HG02870 (cell line): Measurements from ENCODE around the gene EPB42.
"Not testable (repeated sequence)": the region's sequence is repeated elsewhere in the genome, so short reads cannot be mapped to it uniquely, and the experiment has no call there.

Source experiments
- ATAC-seq: cut with Tn5 transposase; IDR thresholded peaks from one replicate; pipeline ENCODE4 v1.9.1; 2021; ENCODE audit warnings: mild to moderate bottlenecking, moderate library complexity; ENCODE audit not compliant: unreplicated experiment

The EPB42 gene

DNA sequence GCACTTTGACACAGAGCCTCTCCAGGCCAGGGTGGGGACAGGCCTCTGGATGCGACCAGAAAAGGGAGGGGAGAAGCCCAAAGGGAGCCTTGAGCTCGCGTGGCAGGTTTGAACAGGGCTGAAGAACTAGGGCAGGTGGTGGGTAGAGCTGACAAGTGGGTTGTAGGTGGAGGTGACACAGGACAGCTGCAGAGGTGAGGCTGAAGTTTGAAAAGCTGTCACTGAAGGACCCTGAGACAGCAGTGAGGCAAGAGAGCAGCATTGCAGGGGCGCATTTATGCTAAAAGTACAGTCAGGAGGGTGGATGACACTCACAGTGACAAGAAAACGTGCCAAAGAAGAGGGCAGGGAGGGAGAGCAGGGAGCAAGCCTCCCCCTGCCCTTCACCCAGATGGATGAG is 21.8 kb upstream of the EPB42 start:
- ATAC-seq = no peak

DNA sequence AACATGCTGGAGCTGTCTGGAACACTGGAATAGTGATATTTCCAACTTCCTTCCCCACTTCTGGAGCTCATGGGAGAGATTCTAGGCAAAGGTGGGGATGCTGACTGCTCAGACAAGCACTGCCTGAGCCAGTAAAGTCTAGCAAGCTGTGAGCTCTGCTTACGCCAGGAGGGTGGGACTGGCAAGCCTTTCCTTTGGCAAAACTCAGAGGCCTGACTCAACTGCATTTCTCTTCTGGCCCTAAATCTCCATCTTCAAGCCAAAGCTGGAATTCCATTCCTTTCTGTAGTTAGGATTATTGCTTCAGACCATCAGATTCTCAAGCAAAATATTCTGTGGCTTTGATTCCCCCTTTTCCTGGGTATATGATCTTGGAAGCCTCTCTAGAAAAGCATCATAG is 20.3 kb upstream of the EPB42 start:
- no peak for ATAC-seq

DNA sequence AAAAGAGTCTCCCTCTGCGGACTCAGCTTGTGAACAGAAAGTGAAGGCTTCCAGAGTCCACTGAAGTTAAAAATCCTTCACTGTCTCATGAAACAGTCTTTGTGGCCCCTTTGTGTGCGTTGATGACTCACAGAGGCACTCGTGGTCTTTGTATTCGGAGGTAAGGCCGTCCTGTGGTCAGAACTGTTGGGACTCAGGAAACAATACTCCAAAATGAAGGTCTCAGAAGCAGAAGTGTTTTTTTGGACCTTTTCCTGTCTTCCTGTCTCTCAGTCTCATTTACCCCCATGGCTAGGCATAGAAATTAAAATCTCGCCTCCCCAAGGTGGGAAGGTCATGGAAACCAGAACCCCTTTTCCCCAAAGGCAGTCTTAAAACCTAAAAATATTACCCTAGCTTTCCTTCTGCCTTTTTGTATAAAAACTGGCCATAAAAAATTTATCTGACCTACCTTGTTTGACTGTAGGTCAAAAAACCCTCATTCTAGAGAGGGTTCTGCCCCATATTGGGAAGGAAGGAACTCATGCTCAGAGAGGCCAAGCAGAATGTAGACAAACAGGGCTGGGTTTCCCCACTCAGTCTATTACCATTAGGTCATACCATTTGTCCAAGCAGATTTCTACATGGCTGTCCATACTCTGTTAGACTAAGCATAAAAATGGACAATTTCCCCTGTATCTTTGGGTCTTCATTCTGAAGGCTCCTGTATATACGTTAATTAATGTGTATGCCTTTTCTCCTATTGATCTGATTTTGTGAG is 19.1 kb upstream of the EPB42 start:
- ATAC-seq = peak; percentile 56

DNA sequence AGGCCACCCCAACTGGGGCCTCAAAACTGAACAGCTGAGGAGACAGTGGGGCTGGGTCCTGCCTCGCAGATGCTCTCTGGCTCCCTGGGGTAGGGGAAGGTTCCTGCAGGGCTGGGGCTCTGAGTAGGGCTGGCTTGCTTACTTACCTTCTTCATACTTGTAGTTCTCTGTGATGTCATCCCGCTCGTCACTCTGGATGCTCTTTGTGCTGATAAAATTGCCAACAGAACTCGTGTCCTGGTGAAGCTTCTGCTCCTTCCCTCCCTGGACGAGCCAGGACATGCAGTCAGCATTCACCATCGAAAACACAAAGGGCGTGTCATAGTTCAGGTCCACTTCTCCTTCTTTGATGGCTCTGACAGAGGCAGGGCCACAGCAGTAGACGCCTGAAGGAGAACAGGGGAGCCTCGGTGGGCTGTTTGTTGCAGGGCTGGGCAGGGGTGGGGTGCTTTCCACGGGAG is 17.9 kb upstream of the EPB42 start:
- ATAC-seq = no peak

DNA sequence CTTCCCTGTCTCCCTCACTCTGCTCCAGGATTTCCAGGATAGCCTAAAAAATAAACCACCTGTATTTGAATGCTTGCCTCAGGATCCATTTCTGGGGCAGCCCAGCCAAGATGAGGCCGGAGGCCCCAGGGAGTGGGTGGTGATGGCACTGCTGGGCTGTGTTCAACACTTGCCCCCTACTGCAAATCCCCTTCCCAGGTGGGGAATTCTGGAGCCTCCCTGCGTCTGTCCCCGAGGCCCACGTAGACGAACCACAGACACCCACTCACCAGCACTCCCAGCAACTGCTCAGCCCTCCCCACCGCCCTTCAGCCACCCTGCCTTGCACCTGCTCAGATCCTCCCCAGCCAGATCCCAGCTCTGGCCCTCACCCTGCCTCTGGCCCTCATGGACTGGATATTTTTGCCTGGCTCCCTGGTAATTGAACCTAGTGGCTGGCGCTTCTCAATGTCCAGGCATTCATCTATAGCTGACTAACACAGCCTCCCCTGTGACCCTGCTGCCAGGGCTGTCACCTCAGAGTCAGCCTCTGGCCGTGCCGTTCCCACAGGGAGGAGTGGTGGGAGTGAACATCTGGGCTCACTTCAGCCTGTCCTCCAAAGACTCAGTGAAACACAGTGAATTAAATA is 17.1 kb upstream of the EPB42 start:
- ATAC-seq = no peak

DNA sequence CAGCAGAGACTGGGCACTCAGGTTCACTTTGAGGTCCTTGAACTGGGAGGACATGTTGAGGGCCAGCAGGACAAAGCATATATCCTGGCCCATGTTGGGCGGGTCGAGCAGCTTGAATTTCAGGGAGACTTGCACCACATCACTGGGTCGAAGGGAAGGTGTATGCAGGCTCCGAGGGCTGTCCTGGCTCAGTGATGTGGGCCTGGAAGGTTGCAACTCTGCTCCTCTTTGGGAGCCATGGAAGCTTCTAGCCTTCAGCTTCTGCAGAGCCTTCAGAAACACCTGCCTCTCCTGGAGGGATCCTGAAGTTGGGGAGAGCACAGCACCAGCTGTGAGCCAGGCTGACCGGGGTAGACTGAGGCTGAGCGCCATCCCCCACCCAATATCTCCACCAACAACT is 14.7 kb upstream of the EPB42 start:
- no peak for ATAC-seq

DNA sequence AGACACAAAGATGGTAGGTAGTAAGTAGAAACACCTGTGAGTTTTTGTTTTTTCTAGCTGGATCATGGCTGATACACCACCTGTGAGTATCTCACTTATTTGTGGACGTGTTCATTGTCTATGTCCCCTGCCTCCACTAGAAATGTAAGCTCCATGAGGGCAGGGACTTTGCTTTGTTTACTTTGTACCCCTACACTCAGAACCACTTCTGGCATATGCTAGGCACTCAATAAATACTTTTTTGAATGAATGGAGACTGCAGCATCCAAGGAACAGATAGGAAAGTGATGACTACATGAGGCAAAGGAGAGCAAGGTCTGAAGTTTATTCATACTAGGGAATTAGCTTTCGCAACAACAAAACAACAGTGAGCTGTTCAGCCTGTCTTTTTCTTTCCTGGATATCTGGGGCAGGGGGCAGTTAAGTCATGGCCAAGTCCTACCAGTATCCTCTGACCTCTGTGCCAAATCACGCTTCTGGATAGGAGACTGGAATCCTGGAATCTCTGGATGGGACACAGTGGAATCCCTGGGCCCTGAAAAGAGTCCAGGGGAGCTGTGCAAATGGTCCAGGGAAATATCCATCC is 11.6 kb upstream of the EPB42 start:
- no peak for ATAC-seq

DNA sequence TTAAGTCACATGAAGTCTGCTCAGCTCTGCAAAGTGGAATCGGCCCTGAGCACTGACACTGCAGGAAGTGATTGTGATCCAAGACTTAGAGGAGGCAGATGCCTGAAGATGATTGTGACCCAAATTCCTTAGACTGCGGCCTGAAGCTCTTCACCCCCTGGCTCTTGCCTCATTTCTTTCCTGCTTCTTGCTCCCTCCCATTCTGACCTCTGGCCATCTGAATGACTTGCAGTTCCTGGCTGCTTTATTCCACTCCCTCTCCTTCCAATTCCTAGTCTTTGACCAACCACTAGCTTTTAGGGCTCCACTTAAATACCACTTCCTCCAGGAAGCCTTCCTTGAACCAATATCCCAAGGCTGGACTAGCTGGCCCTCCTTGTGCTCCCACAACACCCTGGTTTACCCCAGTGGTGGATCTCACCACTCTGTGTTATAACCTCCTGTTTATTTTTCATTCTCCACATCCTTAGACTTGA is 9.9 kb upstream of the EPB42 start:
- ATAC-seq = no peak

DNA sequence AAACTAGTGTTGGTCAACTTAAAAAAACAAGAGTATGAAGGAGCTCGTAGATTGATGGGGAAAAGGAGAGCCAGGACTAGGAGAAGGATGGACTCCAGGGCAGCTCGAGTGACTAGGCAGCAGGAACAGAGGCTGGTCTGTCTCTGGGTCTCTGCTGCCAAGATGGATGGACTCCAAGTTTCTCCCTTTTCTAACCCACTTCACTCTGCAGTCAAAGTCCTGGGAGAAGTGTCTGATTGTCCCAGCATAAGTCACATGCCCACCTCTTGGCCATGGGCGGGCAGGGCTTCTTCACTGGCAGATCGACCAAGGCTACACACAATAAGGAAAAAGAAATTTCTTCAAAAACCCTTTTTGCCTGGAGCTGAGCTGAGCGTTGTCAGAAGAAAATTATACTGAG is 9.2 kb upstream of the EPB42 start:
- ATAC-seq = no peak

DNA sequence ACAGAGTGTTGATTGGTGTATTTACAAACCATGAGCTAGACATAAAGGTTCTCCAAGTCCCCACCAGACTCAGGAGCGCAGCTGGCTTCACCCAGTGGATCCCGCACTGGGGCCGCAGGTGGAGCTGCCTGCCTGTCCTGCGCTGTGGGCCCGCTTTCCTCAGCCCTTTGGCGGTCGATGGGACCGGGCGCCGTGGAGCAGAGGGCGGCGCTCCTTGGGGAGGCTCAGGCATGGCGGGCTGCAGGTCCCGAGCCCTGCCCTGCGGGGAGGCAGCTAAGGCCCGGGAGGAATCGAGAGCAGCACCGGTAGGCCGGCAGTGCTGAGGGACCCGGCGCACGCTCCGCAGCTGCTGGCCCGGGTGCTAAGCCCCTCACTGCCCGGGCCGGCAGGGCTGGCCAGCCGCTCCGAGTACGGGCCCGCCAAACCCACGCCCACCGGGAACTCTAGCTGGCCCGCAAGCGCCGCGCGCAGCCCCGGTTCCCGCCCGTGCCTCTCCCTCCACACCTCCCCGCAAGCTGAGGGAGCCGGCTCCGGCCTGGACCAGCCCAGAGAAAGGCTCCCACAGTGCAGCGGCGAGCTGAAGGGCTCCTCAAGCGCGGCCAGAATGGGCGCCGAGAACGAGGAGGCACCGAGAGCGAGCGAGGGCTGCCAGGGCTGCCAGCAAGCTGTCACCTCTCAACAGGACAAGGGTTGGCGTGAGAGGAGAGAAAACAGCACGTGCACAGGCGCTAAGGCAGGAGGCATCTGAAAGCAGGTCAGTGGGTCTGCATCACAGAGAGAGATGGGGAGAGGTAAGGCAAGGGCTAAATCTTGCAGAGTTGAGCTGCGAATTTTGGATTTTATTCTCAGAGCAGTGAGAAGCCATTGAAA is 5.9 kb upstream of the EPB42 start:
- no peak for ATAC-seq

DNA sequence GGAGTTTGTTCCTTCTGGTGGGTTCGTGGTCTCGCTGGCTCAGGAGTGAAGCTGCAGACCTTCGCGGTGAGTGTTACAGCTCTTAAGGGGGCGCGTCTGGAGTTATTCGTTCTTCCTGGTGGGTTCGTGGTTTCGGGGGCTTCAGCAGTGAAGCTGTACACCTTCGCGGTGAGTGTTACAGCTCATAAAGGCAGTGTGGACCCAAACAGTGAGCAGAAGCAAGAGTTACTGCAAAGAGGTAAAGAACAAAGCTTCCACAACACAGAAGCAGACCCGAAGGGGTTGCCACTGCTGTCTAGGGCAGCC is 5.1 kb upstream of the EPB42 start:
- not testable (repeated sequence) for ATAC-seq

DNA sequence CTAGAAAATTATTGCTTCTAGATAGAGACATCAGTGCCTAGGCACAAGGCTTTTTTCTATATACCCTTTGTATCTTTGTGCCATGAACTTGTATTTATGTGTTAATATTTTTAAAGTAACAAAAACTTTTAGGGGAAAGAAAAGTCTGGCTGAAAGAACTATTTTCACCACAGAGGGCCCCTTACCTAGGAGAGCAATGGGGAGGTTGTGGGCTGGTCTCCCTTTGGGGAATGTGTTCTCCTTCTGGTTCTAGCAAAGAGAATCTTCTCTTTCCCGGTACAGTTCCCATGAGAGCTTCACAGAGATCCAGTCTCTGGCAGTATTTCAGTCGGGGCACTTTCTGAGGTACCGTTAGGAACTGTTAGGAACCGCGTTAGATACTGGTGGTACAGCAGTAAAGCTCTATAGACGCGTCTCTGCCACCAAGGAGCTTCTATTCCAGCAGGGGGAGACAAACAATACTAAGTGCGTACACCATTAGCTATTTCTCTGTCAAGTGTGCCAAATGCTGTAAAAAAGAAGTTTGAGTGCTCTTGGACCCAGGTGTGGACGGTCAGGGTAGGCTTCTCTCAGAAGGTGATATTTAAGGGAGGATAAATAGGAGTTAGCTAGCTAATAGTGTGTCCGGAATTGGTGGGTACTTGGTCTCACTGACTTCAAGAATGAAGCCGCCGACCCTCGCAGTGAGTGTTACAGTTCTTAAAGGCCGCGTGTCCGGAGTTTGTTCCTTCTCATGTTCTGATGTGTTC is 4.6 kb upstream of the EPB42 start:
- no peak for ATAC-seq

DNA sequence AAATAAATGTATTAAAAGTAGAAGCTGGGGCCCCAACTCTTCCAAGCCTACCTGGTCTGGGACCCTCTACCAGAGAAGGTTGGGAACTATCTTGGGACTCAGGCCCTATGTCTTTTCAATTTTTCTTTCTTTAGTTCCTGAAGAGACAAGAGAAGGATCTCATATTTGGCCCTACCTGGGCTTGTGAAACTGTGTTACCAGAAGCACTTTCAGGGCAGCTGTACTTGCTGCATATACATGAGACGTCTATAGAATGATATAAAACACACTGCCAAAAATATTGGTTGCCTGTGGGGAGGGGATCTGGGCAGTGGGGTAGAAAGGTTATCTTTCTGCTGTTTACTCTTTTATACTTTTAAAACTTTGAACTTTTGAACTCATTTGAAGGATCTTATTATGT is 604 bp upstream of the EPB42 start:
- ATAC-seq = no peak

DNA sequence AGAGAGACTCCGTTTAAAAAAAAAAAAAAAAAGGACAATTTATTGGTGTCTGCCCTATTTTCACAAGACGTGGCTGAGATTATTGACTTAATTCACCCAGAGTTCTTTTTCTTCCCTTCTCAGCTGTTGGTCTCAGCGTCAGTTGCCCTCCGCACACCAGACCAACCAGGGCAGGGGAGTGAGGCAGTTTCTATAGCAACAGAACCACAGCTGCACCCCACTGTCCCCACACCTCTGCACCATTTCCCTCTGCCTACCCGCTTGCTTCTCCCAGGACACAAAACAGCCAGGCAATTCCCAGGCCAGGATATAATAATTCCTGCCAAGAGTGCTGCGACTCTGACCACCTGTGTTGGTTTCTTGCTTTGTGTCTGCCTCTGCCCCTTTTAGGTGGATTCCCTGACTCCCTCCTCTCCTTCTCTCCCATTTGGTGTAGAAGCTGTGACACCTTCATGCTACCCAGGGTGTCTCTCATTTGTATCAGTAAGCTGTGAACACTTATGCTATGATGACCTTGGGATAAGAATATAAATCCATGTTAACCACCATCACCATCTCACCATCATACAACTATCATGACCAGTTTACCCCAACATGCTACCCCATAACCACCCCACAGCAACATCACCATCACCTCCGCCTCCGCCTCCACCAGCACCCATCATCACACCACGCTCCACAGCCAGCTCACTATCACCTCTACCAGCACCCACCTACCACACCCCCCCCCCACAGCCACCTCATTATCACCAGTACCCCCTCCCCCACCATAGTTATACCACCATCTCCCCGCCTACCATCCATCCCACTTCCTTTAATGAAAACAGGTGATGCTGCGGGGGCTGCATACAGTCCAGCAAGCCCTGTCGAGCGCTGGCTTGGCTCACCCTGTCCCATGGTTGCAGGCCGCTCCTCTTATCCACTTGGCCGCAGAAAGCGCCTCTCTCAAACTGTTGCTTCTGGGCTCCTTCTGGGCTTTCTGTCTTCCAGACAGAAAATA is 589 bp downstream of the EPB42 start:
- ATAC-seq = no peak

DNA sequence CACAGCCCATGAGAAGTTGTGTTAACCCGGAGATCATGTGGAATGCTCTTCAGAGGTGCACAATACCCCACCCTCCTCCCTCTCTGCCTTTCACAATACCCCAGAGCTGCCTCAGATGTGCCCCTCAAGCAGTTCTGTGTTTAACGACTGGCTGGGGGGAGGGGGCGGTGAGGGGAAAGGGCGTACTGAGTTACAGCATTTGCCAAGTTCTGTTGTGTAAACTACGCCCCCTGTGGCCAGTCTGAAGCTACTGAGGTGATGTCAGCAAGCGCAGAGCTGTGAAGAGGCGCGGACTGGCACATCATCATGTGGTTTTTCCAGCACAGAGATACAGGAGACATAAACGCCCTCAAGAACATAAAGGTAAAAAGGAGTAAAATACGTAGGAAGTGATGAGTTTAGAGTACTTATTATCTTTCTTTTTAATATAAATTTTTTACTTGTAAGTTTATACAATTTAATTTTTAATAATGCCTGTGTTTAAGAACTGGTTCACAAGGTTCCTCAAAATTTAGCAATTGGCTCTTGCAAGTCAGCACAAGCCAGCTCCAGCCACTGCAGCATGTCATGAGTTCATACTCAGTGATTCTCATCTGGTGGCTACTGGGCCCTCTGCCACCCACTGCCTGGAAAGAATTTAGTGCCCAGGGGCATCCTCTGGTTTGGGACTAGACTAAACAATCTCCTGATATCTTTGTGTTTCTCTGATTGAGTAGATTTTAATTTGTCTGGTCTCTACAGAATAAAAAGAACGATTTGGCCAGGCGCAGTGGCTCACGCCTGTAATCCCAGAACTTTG is 1.7 kb downstream of the EPB42 start:
- ATAC-seq = no peak

DNA sequence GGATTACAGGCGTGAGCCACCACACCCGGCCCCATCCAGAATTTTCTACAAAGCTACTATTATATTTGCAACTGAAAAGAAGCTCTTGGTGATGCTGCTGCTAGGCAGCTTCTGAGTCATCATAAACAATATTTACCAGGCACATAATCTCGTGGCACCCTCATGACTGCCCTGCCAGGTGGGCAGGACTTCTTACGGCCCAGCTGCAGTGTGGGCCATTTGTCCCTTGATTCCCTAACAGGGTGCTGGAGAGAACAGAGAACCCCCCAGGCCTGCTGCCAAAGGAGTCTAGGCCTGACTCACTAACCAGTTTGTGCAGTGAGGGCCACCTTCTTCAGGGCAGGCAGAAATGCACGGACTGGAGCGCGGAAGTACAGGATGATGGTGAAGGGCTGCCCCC is 4.9 kb downstream of the EPB42 start:
- ATAC-seq = no peak

DNA sequence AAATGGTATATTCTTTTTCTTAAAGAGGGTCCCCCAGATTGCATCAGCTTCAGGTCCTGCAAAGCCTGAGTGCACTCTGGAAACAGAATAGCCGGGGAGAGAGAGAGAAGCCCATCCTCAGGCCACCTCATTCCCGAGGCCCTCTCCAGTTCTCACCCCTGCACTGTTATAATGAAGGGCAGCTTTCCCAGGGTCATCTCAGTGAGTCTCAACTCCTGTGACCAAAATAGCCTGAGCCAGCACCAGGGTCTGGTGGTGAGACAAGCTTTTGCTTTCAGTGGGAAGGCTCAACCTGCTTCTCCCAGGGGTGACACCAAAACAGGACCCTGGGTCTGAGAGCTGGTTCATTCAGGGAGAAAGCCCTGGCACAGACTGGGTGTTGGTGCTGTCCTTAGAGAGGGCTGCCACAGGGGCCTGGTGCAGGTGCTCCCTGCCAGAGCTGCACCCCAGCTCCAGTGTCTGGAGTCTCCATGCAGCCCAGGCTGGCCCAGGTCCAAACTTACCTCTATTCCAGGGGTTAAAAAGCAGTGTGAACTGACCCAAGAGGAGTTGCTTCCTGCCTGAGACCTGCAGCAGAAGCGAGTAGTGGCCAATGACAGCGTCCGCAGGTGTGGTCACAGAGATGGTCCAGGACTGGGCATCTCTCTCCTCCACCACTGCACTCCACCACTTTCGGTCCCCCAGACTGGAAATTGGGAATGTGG is 6.1 kb downstream of the EPB42 start:
- no peak for ATAC-seq

DNA sequence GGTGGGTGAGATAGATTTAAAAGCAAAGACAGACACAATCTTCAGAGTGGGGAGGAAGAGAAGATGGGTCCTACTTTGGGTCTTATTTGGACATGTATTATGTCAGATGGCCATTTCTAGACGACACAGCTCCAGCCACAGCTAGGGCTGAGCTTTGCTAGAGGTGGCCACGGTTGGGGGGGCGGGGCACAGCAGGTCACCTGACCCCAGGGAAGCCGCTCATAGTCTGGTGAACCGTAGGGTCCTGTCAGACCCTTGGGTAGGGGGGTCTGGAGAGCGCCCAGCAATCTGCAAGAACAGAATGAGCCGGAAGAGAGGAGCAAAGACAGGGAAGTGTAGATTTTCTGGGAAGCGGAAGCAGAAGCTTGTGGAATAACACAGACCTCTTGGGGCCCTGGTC is 6.6 kb downstream of the EPB42 start:
- no peak for ATAC-seq
